GM23248 (cell line): ENCODE measurements around the gene COL23A1. TPM values are rescaled to one million over a fixed set of nuclear protein-coding genes. Genes with fewer than 3 reads are reported as not detected.

Experiments used
- DNase-seq: peaks from one replicate; pipeline ENCODE4 v3.0.0-alpha.2; 2015
- H2AFZ ChIP-seq: fragments of 200-600 bp; sonication (generic); 2 replicates; pipeline ENCODE4 v1.6.1; 2016; ENCODE audit warnings: antibody characterized with exemption
- H3F3A ChIP-seq: fragments of 200-600 bp; sonication (generic); 2 replicates; pipeline ENCODE4 v1.6.1; 2016; ENCODE audit warnings: mild to moderate bottlenecking, antibody characterized with exemption, mixed run types; ENCODE audit not compliant: insufficient read depth
- H3K27ac ChIP-seq: fragments of 200-600 bp; sonication (generic); 2 replicates; pipeline ENCODE4 v1.5.1; 2016; ENCODE audit warnings: mild to moderate bottlenecking
- H3K27me3 ChIP-seq: fragments of 200-600 bp; sonication (generic); replicated peaks from 2 replicates; pipeline ENCODE4 v1.6.1; 2016; ENCODE audit warnings: mild to moderate bottlenecking; ENCODE audit not compliant: insufficient read depth
- H3K36me3 ChIP-seq: fragments of 200-600 bp; sonication (generic); 2 replicates; pipeline ENCODE4 v1.6.1; 2016; ENCODE audit warnings: low read depth, mild to moderate bottlenecking
- H3K4me1 ChIP-seq: fragments of 200-600 bp; sonication (generic); 2 replicates; pipeline ENCODE4 v1.6.1; 2016; ENCODE audit warnings: mild to moderate bottlenecking; ENCODE audit not compliant: insufficient read depth
- H3K4me2 ChIP-seq: fragments of 200-600 bp; sonication (generic); one replicate; pipeline ENCODE4 v1.6.1; 2016; ENCODE audit warnings: mild to moderate bottlenecking; ENCODE audit not compliant: unreplicated experiment
- H3K4me3 ChIP-seq: fragments of 200-600 bp; sonication (generic); 2 replicates; pipeline ENCODE4 v1.5.1; 2016; ENCODE audit warnings: mild to moderate bottlenecking
- H3K79me2 ChIP-seq: fragments of 200-600 bp; sonication (generic); 2 replicates; pipeline ENCODE4 v1.6.1; 2016; ENCODE audit warnings: mild to moderate bottlenecking; ENCODE audit not compliant: insufficient read depth
- H3K9ac ChIP-seq: fragments of 200-600 bp; sonication (generic); 2 replicates; pipeline ENCODE4 v1.6.1; 2016; ENCODE audit warnings: mild to moderate bottlenecking
- H3K9me2 ChIP-seq: fragments of 200-600 bp; sonication (generic); 2 replicates; pipeline ENCODE4 v1.6.1; 2016; ENCODE audit warnings: mixed run types, mild to moderate bottlenecking, moderate library complexity; ENCODE audit not compliant: insufficient read depth
- H3K9me3 ChIP-seq: fragments of 200-600 bp; sonication (generic); one replicate; pipeline ENCODE4 v1.6.1; 2017; ENCODE audit warnings: low read depth
- H4K20me1 ChIP-seq: fragments of 200-600 bp; sonication (generic); 2 replicates; pipeline ENCODE4 v1.6.0; 2016; ENCODE audit not compliant: insufficient read depth
- EZH2 ChIP-seq: fragments of 200-600 bp; sonication (generic); IDR thresholded peaks from 2 replicates; pipeline ENCODE4 v1.6.1; 2018; ENCODE audit warnings: antibody characterized with exemption, mild to moderate bottlenecking; ENCODE audit not compliant: insufficient read depth, poor library complexity, severe bottlenecking
- EZH2phosphoT487 ChIP-seq: fragments of 200-600 bp; sonication (generic); IDR thresholded peaks from 2 replicates; pipeline ENCODE4 v1.6.1; 2018; ENCODE audit warnings: antibody characterized with exemption, moderate library complexity, mild to moderate bottlenecking, low read depth; ENCODE audit not compliant: insufficient read depth
- WGBS, 2 experiments: methylation state at CpG; one replicate each; pipeline ENCODE4 v1.1.6; 2015 to 2017; ENCODE audit warnings: low lambda C conversion rate in 2 of 2, low coverage in 1 of 2; ENCODE audit errors: missing lambda C conversion rate in 2 of 2; 5-methylcytosine and 5-hydroxymethylcytosine counted together
- in situ Hi-C: fragments of 300-500 bp; cut with MboI; formaldehyde crosslinking; loops from 2 replicates; pipeline ENCODE4 v1.15.0; 2020
- polyA plus RNA-seq: library from polyadenylated mRNA; unstranded; fragments of >200 nt; fragmentation: Nextera tagmentation; extraction: Ambion mirVana; gene quantifications from 2 replicates; pipeline ENCODE4 v1.2.1, GENCODE V29; 2016
- total RNA-seq: library from RNA; depleted of rRNA; stranded (reverse); fragments of >200 nt; shearing (Covaris generic); gene quantifications from 2 replicates; pipeline ENCODE4 v1.2.3, GENCODE V29; 2014

Gene COL23A1
- total and polyA plus RNA-seq, 2 experiments from 2014 or later = not detected

DNA sequence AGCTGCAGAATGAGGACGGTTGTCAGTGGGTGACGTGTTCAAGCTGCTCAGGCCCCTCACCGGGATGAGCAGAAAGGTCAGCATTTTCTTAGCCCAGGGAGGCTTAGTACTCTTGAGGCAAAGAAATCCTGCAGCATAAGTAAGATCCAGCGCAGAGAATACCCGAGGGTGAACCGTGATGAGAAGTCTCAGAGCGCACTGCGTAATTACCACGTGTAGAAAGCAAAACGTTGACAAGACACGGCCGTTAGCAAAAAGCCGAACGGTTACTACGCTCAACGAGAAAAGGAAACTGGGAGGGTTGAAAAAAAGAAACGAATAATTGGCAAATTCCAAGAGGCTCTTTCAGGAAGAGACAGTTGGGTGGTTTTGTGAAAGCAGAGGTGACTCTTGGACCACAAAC, 104.0 kb downstream of the COL23A1 start:
- H3K79me2 ChIP-seq = no peaks in the 10 kb centered on the region
- H3K9ac ChIP-seq = no peak overlapping the region
- H2AFZ ChIP-seq = no peak overlapping the region
- H3K27ac ChIP-seq = no peak overlapping the region
- H3K27me3 ChIP-seq = no peaks in the 10 kb centered on the region
- no peaks in the 10 kb centered on the region for H3K4me1 ChIP-seq
- in situ Hi-C loops = no loop called here
- no peak for TF ChIP-seq EZH2
- no peak overlapping the region for H3K4me2 ChIP-seq
- no peaks in the 10 kb centered on the region for H3K9me2 ChIP-seq
- no peaks in the 10 kb centered on the region for H3K36me3 ChIP-seq
- no peak for DNase-seq
- H3K9me3 ChIP-seq = no peaks in the 10 kb centered on the region
- no peak overlapping the region for H3K4me3 ChIP-seq
- H4K20me1 ChIP-seq = no peaks in the 10 kb centered on the region
- WGBS, 2 experiments = 61 to 64% methylated on average over 16 to 17 of the region's 17 CpGs
- no peaks in the 10 kb centered on the region for H3F3A ChIP-seq

DNA sequence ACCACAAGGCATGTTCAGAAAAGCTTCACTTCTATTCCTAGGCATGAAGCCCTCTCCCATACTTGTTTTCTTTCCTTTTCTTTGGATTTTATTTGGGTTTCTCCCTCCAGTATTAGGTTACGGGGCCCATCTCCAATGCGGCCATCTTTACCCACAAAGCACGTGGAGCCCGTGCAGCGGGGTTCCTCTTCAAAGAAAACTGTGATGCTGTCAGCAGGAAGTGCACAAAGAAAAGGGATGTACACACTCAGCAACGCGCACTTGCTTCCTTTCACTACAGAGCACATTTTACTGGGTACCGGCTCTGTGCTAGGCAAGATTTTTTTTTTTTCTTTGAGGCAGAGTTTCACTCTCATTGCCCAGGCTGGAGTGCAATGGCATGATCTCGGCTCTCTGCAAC, 106.6 kb downstream of the COL23A1 start:
- TF ChIP-seq EZH2 (no peak), EZH2phosphoT487 (no peak)
- H4K20me1 ChIP-seq = no peaks in the 10 kb centered on the region
- no peak overlapping the region for H3K4me3 ChIP-seq
- no peaks in the 10 kb centered on the region for H3K27me3 ChIP-seq
- H3K4me2 ChIP-seq = no peak overlapping the region
- H2AFZ ChIP-seq = no peak overlapping the region
- 23% methylated on average over 9 of the region's 9 CpGs for WGBS, 2 experiments
- H3F3A ChIP-seq = no peaks in the 10 kb centered on the region
- no peaks in the 10 kb centered on the region for H3K36me3 ChIP-seq
- no peaks in the 10 kb centered on the region for H3K9me3 ChIP-seq
- no peaks in the 10 kb centered on the region for H3K9me2 ChIP-seq
- H3K27ac ChIP-seq = no peak overlapping the region
- no peaks in the 10 kb centered on the region for H3K79me2 ChIP-seq
- in situ Hi-C loops = no loop called here
- no peaks in the 10 kb centered on the region for H3K4me1 ChIP-seq
- DNase-seq = no peak
- no peak overlapping the region for H3K9ac ChIP-seq

DNA sequence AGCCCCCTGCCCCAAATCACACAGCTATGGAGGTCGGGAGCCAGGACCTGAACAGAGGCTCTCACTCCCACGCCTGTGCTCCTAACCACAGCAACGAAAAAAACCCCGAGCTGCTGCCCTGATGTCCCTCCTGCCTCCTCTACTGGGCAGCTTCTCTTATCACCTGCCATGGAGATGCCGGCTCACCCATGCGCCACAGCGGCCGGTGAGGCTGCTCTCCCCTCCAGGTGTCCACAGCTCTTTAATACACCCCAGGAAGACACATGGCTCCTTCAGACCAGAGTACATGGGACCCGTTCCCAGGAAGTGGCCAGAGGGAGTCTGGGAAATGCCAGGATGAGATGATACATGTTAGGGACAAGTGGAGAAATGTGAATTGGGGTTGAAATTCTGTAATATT, 110.9 kb downstream of the COL23A1 start:
- Histone ChIP-seq H2AFZ (no peak overlapping the region), H3K9me2 (no peaks in the 10 kb centered on the region), H3K9me3 (no peaks in the 10 kb centered on the region), H3K4me2 (no peak overlapping the region), H4K20me1 (no peaks in the 10 kb centered on the region), H3K79me2 (no peaks in the 10 kb centered on the region), H3K4me3 (no peak overlapping the region), H3K4me1 (no peaks in the 10 kb centered on the region), H3K27ac (no peak overlapping the region), H3K27me3 (no peaks in the 10 kb centered on the region), H3K9ac (no peak overlapping the region), H3K36me3 (no peaks in the 10 kb centered on the region), H3F3A (no peaks in the 10 kb centered on the region)
- 69 to 81% methylated on average over 9 of the region's 9 CpGs for WGBS, 2 experiments
- in situ Hi-C loops = no loop called here
- TF ChIP-seq EZH2 (no peak), EZH2phosphoT487 (no peak)
- no peak for DNase-seq

DNA sequence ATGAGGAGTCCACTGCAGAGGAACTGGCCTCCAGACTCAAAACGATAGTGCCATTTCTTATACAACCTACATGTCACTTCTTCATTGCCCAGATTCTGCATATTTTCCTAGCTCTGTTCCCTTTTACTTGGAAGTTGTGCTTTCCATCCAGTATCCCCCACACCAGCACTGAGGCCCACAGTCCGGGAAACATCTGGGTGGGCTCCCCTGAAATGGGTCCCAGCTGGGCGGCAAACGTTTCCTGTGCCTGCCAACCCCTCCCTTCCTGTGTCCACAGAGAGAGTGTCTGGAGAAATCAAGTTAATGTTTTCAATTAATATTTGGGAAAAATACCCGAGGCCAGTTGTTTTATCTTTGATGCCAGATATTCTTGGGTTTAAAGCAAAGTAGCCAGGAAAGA, 111.8 kb downstream of the COL23A1 start:
- no peak overlapping the region for H2AFZ ChIP-seq
- WGBS, 2 experiments = 4% methylated on average over 5 of the region's 5 CpGs
- no peak overlapping the region for H3K27ac ChIP-seq
- no peaks in the 10 kb centered on the region for H3K27me3 ChIP-seq
- no peaks in the 10 kb centered on the region for H3F3A ChIP-seq
- TF ChIP-seq EZH2 (no peak), EZH2phosphoT487 (no peak)
- no peaks in the 10 kb centered on the region for H3K4me1 ChIP-seq
- no peaks in the 10 kb centered on the region for H3K9me2 ChIP-seq
- no peaks in the 10 kb centered on the region for H3K36me3 ChIP-seq
- no peaks in the 10 kb centered on the region for H3K9me3 ChIP-seq
- no peak overlapping the region for H3K4me3 ChIP-seq
- DNase-seq = no peak
- H3K9ac ChIP-seq = no peak overlapping the region
- no peak overlapping the region for H3K4me2 ChIP-seq
- H4K20me1 ChIP-seq = no peaks in the 10 kb centered on the region
- H3K79me2 ChIP-seq = no peaks in the 10 kb centered on the region
- in situ Hi-C loops = no loop called here

DNA sequence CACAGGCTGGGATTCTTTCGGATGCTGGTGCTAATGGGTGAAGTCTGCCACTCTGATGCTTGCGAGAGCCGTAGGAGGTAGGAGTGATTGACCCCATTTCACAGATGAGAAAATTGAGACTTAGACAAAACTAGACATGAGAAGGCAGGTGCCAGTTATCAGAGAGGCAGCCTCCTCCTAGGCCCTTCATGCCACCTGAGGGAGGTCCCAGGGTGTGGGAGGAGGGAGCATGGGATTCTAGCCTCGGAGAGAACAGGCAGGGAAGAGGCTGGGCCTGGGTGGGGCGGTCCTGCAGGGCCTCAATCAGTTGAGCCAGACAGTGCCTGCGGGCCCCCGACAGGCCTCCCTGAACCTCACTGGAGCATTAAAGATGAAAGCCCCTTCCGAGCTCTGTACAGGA, 112.4 kb downstream of the COL23A1 start:
- in situ Hi-C loops = no loop called here

More for the DNA sequence above, 112.4 kb downstream of the COL23A1 start:
- Histone ChIP-seq H3K79me2 (no peaks in the 10 kb centered on the region), H3K9me2 (no peaks in the 10 kb centered on the region), H4K20me1 (no peaks in the 10 kb centered on the region), H2AFZ (no peak overlapping the region), H3F3A (no peaks in the 10 kb centered on the region), H3K27me3 (no peaks in the 10 kb centered on the region), H3K4me3 (no peak overlapping the region), H3K4me2 (no peak overlapping the region), H3K4me1 (no peaks in the 10 kb centered on the region), H3K36me3 (no peaks in the 10 kb centered on the region), H3K9me3 (no peaks in the 10 kb centered on the region), H3K27ac (no peak overlapping the region), H3K9ac (no peak overlapping the region)
- no peak for TF ChIP-seq EZH2
- TF ChIP-seq EZH2phosphoT487 = no peak
- no peak for DNase-seq
- WGBS, 2 experiments = 14 to 16% methylated on average over 8 of the region's 8 CpGs
